RWPE2 (cell line): ENCODE results near the gene TRMT11.

Experiments used
- ATAC-seq: fragments of 200-7000 bp; cut with Tn5 transposase; 3 replicates; pipeline ENCODE4 v1.9.1; 2021; ENCODE audit warnings: low read depth
- DNase-seq: peaks from one replicate; pipeline ENCODE4 v3.0.0-alpha.2; 2020; ENCODE audit warnings: low spot score
- H3K27ac ChIP-seq: fragments of 450-650 bp; 2 replicates; pipeline ENCODE4 v1.5.1; 2017; ENCODE audit warnings: mild to moderate bottlenecking; ENCODE audit not compliant: poor library complexity, severe bottlenecking
- H3K27me3 ChIP-seq: fragments of 250-450 bp; sonication (Bioruptor Pico); 2 replicates; pipeline ENCODE4 v1.5.1; 2021; ENCODE audit warnings: mild to moderate bottlenecking, moderate library complexity; ENCODE audit not compliant: insufficient read depth, poor library complexity, severe bottlenecking
- H3K36me3 ChIP-seq: fragments of 250-450 bp; sonication (Bioruptor Pico); 2 replicates; pipeline ENCODE4 v1.5.1; 2020; ENCODE audit warnings: low read depth, mild to moderate bottlenecking, moderate library complexity
- H3K4me1 ChIP-seq: fragments of 250-450 bp; sonication (Bioruptor Pico); 2 replicates; pipeline ENCODE4 v1.5.1; 2021; ENCODE audit warnings: mild to moderate bottlenecking, moderate library complexity; ENCODE audit not compliant: insufficient read depth, poor library complexity, severe bottlenecking
- H3K4me3 ChIP-seq: fragments of 250-450 bp; sonication (Bioruptor Pico); 2 replicates; pipeline ENCODE4 v1.5.1; 2021; ENCODE audit warnings: mild to moderate bottlenecking, moderate library complexity; ENCODE audit not compliant: severe bottlenecking
- H3K9me3 ChIP-seq: fragments of 250-450 bp; sonication (Bioruptor Pico); 2 replicates; pipeline ENCODE4 v1.5.1; 2021; ENCODE audit warnings: mild to moderate bottlenecking, moderate library complexity; ENCODE audit not compliant: severe bottlenecking
- TF ChIP-seq, protein P1 (sequence below): fragments of 450-650 bp; IDR thresholded peaks from one replicate; pipeline ENCODE4 v1.5.1; 2017; ENCODE audit warnings: mild to moderate bottlenecking, moderate library complexity; ENCODE audit not compliant: poor library complexity, severe bottlenecking

Gene TRMT11

DNA sequence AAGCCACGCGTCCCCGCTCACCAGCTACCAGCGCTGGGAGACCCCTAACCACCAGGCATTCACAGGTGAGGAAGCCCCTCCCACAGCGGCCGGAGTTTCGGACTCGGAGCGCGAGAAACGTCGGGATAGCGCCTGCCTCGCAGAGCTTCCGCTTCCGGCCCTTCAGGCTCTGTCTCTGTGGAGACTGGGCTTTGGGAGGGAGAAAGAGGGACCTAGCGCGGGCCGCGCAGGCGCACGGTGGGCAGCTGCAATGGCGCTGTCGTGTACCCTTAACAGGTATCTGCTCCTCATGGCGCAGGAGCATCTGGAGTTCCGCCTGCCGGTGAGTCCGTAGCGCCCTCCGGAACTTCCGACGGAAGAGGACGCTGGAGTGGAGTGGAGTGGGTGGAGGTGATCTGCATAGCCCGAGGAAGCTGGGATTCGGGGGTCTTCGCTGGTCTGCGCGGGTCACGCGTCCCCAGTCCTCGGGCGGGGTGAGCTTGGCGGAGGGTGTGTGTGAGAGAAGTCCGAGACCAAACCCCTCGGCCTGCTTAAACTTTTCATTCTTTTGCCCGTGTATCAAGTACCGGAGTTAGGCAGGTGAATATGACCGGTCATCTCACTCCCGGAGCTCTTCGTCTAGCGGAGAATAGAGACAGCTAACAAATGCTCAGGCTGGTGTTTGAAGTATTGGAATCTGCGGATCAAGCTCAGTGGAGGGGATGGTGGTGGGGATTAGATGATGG is at the start of gene TRMT11:
TSS of gene TRMT11 (plus strand) at position 240 of the 725 bp plus-strand sequence. CDS start at position 251, 11 bp downstream.
- peak within 1 kb of the TSS; percentile 73 for H3K27ac ChIP-seq
- DNase-seq (peak; percentile 87), ATAC-seq (peak; percentile 96)
- H3K36me3 ChIP-seq: no peaks in the 10 kb centered on the region; the same call in 1 of the 2 replicates
- H3K27me3 ChIP-seq: no peaks in the 10 kb centered on the region
- H3K4me1 ChIP-seq: peaks cover 19% of the 10 kb centered on the region
- H3K9me3 ChIP-seq: no peaks in the 10 kb centered on the region
- peak within 1 kb of the TSS; percentile 74 for H3K4me3 ChIP-seq
- TF ChIP-seq, protein P1, sequence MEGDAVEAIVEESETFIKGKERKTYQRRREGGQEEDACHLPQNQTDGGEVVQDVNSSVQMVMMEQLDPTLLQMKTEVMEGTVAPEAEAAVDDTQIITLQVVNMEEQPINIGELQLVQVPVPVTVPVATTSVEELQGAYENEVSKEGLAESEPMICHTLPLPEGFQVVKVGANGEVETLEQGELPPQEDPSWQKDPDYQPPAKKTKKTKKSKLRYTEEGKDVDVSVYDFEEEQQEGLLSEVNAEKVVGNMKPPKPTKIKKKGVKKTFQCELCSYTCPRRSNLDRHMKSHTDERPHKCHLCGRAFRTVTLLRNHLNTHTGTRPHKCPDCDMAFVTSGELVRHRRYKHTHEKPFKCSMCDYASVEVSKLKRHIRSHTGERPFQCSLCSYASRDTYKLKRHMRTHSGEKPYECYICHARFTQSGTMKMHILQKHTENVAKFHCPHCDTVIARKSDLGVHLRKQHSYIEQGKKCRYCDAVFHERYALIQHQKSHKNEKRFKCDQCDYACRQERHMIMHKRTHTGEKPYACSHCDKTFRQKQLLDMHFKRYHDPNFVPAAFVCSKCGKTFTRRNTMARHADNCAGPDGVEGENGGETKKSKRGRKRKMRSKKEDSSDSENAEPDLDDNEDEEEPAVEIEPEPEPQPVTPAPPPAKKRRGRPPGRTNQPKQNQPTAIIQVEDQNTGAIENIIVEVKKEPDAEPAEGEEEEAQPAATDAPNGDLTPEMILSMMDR: no peak

DNA sequence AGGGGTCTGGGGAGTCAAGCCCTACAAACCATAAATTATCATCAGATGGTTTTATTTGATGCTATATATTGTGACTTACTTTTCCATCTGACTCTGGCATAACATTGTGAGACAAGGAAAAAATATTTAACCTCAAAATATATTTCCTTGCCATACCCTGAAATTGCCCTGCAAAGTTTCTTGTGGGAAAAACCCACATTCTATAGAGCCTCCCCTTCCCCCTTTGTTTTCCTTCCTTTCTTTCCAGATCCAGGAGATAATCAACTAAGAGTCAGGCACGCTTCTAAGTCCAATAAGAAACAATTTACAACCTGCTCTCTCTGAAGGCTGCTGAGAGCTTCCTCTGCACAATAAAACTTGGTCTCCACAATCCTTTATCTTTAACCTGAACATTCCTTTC is 47.3 kb upstream of the TRMT11 start:
- no peak overlapping the region for H3K27ac ChIP-seq
- no peak for DNase-seq
- no peak for ATAC-seq
- H3K36me3 ChIP-seq: no peaks in the 10 kb centered on the region
- TF ChIP-seq, protein P1: no peak
- no peaks in the 10 kb centered on the region for H3K27me3 ChIP-seq
- H3K4me3 ChIP-seq: no peak overlapping the region
- no peaks in the 10 kb centered on the region for H3K9me3 ChIP-seq
- H3K4me1 ChIP-seq: peaks cover 28% of the 10 kb centered on the region

- Histone ChIP-seq H3K9me3 (no peaks in the 10 kb centered on the region), H3K4me3 (no peak overlapping the region), H3K4me1 (peaks cover 36% of the 10 kb centered on the region), H3K36me3 (no peaks in the 10 kb centered on the region), H3K27me3 (no peaks in the 10 kb centered on the region), H3K27ac (peak overlapping the region; percentile 79)
- ATAC-seq: no peak
- TF ChIP-seq, protein P1: no peak
- no peak for DNase-seq
Observed at GRCh38 chr6:125939791-125940190, 46.5 kb upstream of the TRMT11 start.

DNA sequence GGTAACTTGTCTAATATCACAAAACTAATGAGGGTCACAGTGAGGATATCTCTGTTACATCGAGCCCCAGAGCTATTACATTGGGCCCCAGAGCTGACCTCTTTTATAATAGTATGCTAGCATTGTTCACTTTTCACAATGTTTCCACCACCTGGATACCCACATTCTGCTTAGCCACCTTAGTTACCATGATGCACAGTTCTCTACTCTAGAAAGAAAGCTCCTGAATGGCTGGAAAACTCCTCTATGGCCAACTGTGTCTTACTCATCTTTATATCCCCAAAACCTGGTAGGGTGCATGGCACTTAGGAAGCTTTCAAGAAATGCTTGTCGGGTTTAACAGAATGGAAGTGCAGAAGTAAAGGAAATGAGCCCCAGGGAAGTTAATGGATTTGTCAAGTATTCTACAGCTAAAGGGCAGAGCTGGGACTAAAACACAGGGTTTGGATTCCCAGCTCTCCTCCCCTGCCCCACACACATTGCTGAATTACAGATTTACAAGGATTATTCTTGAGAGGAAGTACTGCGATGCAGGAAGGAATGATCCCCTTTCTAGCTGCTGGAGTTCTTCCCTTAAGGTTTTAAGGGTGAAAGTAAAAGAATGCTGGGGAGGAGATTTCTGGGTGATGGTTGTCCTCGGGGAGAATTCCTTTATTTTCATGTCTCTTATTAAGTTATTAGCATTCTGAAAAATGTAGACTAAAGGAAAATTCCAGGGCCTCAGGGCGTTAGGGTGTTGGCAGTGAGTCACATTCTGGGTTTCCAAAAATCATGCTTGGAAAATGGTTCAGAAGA is 45.9 kb upstream of the TRMT11 start:
- peak; percentile 53 for ATAC-seq
- Histone ChIP-seq H3K36me3 (no peaks in the 10 kb centered on the region), H3K27ac (peak overlapping the region; percentile 79), H3K27me3 (no peaks in the 10 kb centered on the region), H3K4me1 (peaks cover 42% of the 10 kb centered on the region), H3K9me3 (no peaks in the 10 kb centered on the region), H3K4me3 (no peak overlapping the region)
- no peak for DNase-seq
- TF ChIP-seq, protein P1: no peak
